ENCODE data around the gene LNPEP.
"Not testable (repeated sequence)": the region's sequence is repeated elsewhere in the genome, so short reads cannot be mapped to it uniquely, and the experiment has no call there.

Gene LNPEP

GRCh38 chr5:97063251-97063650, 127.4 kb downstream of the LNPEP start:
- no peak for DNase-seq (ENCODE audit: low read depth)

DNA sequence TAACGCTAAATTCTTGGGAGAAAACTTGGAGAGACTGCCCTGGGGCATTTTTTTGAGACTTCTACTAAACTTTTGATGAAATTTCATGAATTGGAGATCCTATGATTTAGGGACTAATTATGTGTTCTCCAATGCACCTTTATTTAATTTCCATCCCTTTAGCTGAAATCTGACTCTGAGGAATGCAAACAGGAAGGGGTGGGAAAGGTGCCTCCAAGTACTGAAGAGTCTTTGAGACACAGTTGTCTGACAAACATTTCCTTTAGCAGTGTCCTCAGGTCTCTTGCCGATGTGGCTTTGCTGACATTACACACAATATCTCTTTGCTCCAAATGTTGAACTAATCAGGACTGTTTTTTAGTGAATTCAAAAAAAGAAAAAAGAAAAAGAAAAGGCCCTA, 129.6 kb downstream of the LNPEP start:
- no peak for DNase-seq (ENCODE audit: low read depth)

GRCh38 chr5:97067296-97067850, 131.5 kb downstream of the LNPEP start:
- DNase-seq (ENCODE audit: low read depth), result no peak

DNA sequence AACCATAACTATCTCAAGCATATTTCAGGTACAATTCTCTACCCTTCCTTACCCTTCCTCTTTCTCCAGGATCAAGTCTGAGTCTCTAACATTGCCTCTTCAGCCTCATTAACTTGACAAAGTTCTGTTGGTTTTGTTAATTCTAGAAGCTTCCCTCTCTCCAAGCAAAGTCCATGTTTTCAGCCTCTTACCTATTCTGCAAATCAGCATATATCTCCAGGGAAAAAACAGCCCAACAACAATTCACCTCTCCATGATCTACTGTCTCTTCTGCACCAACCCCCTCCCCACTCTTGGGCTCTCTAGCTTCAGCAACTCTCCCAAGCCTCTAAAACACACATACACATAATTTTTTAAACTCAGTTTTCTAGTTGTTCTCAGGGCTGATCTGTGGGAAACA, 134.4 kb downstream of the LNPEP start:
- DNase-seq (ENCODE audit: low read depth), result no peak

GRCh38 chr5:97071101-97071500, 135.2 kb downstream of the LNPEP start:
- DNase-seq (ENCODE audit: low read depth), result peak; percentile 60

DNA sequence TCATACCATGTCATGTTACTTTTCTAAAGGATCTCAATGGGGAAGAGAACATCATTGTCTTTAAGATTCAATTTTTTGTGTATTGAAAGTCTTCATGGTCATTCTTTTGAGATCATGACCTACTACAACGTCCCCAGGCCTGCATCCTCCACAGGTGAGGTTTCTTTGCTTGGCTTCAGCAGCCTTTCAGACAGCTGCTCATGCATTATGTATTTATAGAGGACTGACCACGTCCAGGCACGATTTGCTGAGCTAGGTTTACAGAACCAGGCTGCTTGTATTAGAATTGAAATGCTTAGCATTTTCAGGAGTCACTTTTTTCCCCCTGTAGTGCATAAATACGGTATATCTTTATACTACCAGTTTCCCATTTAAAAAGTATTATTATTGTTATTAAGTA, 136.1 kb downstream of the LNPEP start:
- DNase-seq (ENCODE audit: low read depth), result no peak

DNA sequence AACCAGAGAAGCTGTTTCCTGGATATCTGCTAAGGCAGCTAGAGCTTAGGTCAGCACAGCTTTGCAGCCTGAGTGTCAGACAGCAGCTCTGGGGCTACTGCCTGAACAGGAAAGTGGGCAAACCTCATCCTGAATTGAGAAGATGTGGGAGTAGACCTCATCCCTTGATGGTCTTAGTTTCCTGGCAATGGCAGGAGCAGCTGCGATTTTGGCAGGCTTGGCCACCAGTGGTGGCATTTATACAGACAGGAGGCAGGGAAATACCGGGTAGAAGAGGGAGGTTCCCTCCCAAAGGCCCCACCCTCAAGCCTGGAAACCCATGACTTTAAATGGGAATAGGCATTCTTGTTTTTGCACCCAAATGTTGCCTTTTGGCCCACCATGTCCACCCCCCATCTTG, 136.8 kb downstream of the LNPEP start:
- no peak for DNase-seq (ENCODE audit: low read depth)

GRCh38 chr5:97073420-97073819, 137.5 kb downstream of the LNPEP start:
- no peak for DNase-seq (ENCODE audit: low read depth)

DNA sequence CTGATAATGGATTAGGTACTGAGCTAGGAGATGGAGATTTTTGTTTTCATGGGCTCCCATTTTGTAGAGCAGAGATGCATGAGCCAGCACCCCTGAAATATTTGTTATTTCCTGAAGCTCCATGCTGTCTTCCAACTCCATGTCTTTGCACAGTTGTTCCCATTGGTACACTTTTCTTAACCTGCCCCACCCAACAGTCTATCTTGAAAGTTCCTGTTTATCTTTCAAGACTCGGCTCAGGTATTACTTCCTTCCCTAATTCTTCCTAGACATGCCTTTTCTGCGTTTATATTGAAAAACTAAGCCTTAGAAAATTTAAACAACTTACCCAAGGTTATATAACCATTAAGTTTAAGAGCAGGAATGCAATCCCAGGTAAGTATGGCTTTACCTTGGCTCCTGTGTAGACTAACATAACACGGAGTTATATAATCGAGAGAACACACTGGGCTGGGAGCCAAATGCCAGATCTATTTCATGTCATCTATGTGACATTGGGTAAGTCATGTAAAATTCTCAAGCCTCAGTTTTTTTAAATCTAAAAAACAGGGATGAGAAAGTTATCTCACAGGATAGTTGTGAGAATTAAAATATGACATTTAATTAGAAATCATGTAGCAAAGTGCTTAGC, 139.1 kb downstream of the LNPEP start:
- DNase-seq (ENCODE audit: low read depth), result no peak

GRCh38 chr5:97075649-97076048, 139.8 kb downstream of the LNPEP start:
- DNase-seq (ENCODE audit: low read depth), result no peak

- DNase-seq (ENCODE audit: low read depth), result no peak
These were observed 140.2 kb downstream of the LNPEP start for GRCh38 chr5:97076098-97076497.

GRCh38 chr5:97077246-97077645, 141.4 kb downstream of the LNPEP start:
- no peak for DNase-seq (ENCODE audit: low read depth)

DNA sequence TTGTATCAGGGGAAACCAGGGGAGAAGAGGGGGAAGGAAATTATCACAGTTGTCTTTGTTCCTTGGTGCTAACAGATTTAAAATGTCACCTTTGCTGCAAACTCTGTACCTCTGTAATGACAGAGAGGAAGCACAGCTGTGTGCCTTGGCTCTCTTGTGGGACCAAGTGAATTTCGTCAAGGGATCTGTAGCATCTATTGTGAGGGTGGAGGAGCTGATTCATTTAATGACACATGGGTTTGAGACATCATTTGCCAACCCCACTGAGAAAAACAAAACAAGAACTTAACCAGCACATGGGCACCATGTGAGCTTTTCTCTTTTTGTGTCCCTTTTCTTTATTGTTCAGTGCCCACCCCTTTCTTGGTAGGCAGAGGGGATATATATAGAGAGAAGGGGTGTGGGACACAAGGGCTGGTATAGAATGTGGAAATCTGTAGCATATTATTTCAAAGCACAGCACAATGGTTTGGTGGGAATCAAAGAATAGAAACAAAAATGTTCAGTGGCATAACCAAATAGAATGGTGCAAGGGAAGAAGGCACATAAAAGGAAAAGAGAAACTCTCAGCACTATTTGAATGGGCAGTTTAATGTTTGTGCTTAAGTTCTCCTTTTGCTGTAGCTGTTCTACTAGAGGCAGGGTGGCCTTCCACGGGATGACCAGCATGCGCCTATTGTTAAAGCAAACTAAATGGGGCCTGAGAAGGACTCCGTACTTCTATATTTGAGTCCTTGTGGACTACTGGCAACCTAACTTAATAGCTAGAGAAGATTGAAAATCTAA, 143.3 kb downstream of the LNPEP start:
- no peak for DNase-seq (ENCODE audit: low read depth)

- DNase-seq (ENCODE audit: low read depth), result not testable (repeated sequence)
These were observed 149.0 kb downstream of the LNPEP start for GRCh38 chr5:97084782-97085458.

- DNase-seq (ENCODE audit: low read depth), result no peak
These were observed 149.7 kb downstream of the LNPEP start for GRCh38 chr5:97085459-97086181.

Measured in GM04504 (cell line).